LNCAP (cell line): Measurements from ENCODE around the gene CCL16.

Source experiments
- TF ChIP-seq, protein P1 (sequence below): fragments of 450-650 bp; IDR thresholded peaks from 2 replicates; pipeline ENCODE4 v1.5.1; 2017; ENCODE audit warnings: mild to moderate bottlenecking

CCL16 gene

DNA sequence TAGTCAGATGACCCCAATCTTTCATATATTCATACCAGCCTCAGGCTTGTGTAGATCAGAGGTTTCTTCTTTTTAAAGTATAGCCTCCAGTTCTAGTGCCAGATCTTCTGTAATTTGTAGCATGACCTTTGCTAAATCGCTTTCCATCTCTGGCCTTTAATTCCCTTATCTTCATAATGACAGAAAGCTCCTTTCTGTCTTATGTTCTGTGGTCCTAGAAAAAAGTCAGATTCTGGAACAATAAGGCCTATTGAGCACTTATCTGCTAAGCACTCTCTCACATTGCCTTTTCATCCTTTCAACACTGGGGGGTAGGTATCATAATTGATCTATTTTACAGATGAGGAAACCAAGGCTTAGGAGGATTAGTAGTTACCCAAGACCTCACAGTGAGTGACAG is 9.2 kb downstream of the CCL16 start:
- TF ChIP-seq, protein P1, sequence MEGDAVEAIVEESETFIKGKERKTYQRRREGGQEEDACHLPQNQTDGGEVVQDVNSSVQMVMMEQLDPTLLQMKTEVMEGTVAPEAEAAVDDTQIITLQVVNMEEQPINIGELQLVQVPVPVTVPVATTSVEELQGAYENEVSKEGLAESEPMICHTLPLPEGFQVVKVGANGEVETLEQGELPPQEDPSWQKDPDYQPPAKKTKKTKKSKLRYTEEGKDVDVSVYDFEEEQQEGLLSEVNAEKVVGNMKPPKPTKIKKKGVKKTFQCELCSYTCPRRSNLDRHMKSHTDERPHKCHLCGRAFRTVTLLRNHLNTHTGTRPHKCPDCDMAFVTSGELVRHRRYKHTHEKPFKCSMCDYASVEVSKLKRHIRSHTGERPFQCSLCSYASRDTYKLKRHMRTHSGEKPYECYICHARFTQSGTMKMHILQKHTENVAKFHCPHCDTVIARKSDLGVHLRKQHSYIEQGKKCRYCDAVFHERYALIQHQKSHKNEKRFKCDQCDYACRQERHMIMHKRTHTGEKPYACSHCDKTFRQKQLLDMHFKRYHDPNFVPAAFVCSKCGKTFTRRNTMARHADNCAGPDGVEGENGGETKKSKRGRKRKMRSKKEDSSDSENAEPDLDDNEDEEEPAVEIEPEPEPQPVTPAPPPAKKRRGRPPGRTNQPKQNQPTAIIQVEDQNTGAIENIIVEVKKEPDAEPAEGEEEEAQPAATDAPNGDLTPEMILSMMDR: no peak

DNA sequence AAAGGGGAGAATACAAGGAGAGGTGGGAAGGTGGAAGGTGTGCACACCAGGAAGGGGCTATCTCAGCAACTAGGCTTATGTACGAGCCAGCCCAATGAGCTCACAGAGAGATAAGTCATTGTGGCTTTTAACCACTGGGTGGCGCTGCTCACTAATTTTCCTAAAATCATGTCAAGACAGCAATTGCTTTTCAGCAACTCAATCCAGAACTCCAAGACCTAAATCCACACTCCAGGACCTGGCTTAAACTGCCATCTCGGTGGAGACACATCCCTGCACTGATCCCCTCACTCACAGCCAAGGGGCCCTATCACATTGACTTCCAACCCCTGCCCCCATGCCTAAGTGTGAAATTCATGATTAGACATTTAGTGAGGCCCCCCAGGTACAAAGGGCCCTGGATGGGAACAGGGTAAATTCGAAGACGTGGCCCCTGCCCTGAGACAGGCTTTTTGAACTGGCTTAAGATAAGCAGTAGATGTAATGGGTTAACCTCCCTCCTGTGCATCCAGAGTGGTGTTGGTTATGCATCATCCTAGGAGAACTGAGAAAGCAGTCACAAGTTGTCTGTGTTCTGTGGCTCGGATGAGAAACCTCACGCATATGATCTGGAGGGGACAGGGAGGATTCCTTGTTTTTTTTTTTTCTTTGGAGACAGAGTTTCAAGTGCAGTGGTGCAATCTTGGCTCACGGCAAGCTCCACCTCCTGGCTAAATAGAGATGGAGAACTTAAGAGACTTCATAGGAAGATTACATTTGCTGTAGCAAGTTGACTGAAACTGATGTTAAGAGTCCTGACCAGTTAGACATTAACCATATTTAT is 11.5 kb downstream of the CCL16 start:
- TF ChIP-seq, protein P1: peak; percentile 76

DNA sequence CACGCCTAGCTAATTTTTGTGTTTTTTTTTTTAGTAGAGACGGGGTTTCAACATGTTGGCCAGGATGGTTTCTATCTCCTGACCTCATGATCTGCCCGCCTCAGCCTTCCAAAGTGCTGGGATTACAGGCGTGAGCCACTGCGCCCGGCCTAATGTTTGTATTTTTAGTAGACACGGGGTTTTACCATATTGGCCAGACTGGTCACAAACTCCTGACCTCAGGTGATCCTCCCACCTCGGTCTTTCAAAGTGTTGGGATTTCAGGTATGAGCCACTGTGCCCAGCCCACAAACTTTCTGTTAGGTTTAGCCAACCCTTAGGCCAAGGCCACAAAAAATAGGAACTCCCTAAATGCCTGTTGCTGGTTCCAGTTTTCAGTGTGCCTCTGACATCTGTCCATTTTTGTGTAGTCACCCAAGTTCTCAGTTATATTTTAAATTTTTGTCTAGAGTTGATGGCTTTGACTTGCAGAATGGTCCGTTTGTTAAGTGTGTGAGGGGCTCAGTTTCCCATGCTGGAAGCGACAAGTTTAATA is 12.7 kb downstream of the CCL16 start:
- TF ChIP-seq, protein P1: no peak

DNA sequence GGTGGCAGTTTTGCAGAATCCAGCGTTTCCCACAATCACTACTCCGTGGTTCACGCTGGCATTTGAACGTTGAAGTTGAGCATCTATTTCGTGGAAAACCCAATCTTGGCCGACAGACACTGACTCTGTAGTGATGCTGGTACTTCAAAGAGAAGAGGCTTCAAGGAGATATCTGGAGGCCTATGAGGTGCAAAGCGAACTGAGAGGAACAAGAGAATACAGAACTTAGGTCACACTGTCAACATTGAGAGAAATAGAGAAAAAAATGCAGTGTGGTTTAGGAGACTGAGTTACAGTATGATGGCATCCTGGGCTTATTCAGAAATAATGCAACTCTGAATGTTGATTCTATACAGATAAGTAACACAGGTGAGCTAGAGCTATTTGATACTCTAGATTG is 16.0 kb downstream of the CCL16 start:
- TF ChIP-seq, protein P1: no peak

DNA sequence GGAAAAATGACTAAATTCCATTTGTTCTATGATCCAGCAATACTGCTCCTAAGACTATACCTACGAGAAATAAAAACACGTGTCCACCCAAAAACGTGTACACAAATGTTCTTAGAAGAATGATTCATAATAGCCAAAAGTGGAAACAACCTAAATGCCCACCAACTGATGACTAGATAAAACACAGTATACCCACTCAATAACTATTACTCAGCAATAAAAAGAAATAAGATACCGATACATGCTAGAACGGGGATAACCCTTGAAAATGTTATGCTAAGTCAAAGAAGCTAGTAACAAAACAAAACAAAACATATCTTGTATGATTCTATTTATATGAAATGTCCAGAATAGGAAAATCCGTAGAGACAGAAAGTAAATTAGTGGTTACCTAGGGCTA is 17.6 kb downstream of the CCL16 start:
- TF ChIP-seq, protein P1: no peak

DNA sequence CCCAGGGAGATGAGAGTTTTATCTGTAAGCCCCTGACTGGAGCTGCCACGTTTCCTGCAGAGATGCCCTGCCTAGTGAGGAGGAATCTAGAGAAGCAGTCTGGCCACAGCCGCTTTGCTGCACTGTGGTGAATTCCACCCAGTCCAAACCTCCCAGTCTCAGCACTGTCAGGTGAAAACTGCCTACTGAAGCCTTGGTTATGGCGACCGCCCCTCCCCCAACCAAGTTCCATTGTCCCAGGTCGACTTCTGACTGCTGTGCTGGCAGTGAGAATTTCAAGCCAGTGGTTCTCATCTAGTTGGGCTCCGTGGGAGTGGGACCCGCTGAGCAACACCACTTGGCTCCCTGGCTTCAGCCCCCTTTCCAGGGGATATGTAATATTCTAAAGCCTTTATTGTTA is 27.6 kb downstream of the CCL16 start:
- TF ChIP-seq, protein P1: no peak

DNA sequence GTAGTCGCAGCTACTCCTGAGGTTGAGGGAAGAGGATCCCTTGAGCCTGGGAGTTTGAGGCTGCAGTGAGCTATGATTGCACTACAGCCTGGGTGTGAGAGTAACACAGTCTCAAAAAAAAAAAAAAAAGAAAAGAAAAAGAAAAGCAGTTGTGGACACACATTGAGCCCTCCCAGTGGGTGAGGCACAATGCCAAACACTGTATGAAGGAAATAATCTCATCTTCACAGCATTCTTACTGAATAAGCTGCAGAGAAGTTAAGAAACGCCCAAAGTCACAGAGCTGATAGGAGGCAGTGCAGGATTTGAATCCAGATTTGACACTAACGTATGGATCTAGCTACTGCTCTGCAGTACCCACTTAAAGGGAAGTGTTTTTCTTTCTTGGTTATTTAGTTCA is 31.9 kb downstream of the CCL16 start:
- TF ChIP-seq, protein P1: no peak
